Activated CD8-positive, alpha-beta memory T cell treated with anti-CD3 and anti-CD28 coated beads, Interleukin-2, amount 50 U/mL, for 48 hours (primary cell): ENCODE results near the gene ANKS1A.

ENCODE experiments used
- DNase-seq: peaks from one replicate; pipeline ENCODE4 v3.0.0-alpha.2; 2020

The ANKS1A gene

DNA sequence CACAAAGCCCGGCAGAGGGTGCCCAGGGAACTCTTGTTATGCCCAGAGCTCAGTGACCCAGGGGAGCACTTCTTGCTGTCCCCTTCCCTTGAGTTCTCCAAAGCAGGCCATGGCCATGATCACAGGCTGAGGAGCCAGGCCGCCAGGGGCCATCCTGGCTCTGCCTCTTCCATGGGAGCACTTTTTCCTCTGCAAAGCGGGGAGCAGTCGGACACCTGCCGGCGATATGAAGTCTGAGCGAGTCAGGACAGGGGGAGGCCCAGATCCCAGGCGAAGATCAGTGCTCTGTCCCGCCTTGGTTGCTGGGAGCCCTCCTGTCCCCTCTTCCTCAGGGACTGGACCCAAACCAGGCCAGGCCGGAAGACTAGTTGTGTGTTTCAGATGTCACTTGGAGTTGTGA lies 184.2 kb downstream of the ANKS1A start:
- DNase-seq = no peak

GRCh38 chr6:35073766-35074471 lies 184.9 kb downstream of the ANKS1A start:
- no peak for DNase-seq

DNA sequence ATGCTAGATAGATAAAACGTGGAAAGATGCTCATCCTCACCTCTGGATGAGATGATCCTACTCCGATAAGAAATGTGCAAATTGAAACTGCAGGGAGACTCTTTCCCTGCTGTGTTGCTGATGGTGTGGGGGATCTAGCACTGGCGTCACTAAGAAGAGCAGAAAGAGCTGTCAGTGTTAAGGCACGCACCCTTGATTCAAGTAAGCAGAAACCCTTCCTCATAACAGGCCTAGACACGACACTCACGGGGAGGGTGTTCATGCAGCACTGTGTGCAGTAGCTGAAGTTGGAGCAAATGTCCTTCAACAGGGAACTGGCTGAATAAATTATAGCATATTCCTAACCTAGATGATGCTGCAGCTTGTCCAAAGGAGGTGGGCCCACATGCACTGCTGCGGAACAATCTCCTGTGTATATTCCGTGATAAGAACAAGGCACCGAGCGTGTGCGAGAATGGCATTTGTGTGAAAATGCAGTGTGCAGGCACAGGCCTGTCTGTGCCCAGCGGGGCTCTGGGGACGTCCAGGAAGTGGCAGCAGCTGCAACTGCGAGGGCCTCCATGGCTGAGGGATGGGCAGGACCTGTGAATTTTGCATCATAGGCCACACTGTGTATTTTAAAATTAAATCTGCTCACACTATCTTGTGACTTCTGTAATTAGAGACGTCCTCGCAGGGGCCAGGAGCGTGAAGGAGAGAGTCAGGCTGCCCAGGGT lies 188.1 kb downstream of the ANKS1A start:
- DNase-seq = no peak

DNA sequence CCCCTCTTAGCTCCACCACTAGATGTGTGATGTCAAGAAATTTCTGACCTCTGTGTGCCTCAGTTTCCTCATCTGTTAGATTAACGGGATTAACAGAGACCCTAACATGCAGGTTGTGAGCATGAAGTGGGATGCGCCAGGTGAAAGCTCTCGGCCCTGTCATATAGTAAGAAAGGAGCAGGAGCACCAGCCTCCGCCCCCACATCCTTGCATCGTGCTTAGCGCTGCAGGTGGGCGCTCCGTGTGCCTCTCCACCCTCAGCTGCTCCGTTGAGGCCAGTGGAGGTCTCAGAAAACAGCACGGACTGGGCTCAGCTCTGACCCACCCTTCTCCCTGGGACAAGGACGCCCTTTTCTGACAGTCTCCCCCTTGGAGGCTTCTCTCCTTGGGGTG lies 188.7 kb downstream of the ANKS1A start:
- DNase-seq = no peak

- DNase-seq = no peak
Measured at GRCh38 chr6:35078226-35078850, 189.3 kb downstream of the ANKS1A start.

- DNase-seq = no peak
Measured at GRCh38 chr6:35078896-35079295, 189.8 kb downstream of the ANKS1A start.

- no peak for DNase-seq
Measured at GRCh38 chr6:35079311-35080000, 190.4 kb downstream of the ANKS1A start.

- DNase-seq = no peak
Measured at GRCh38 chr6:35080016-35080680, 191.1 kb downstream of the ANKS1A start.

- peak; percentile 32 for DNase-seq
Measured at GRCh38 chr6:35080821-35081425, 191.9 kb downstream of the ANKS1A start.

- peak; percentile 47 for DNase-seq
Measured at GRCh38 chr6:35081426-35081851, 192.4 kb downstream of the ANKS1A start.

DNA sequence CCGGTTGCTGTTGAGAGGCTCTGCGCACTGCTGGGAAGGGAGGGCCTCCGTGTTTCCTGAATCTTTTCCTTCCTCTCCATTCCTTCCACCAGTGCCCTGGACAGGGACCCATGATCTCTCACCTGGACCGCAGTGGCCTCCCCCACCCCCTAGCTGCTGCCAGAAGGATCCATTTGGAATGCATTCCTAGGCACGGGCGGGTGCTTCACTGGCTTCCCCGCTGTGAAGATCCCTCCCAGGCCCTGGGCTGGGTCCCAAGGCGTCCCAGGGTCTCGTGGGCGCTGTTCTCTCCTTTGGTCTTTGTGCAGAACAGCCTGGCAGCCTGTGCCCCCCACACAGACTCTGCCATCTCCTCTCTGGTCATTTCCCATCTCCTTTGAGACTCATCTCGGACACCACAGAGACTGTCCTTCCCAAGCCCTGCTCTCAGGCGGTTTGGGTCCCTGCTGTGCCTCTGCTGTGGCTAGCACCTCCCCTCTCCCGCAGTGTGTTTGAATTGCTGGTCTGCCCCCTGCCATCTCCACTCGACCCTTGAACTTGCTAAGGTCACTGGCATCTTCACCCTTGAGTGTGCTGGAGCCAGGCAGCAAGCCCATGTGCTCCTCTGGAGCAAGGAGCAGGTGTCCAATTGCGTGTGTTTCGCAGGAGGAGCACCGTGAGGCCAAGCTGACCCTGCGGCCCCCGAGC lies 193.1 kb downstream of the ANKS1A start:
- peak; percentile 18 for DNase-seq

- DNase-seq = peak; percentile 39
Measured at GRCh38 chr6:35082733-35083403, 193.8 kb downstream of the ANKS1A start.

- peak; percentile 32 for DNase-seq
Measured at GRCh38 chr6:35083507-35083906, 194.5 kb downstream of the ANKS1A start.

GRCh38 chr6:35084041-35084491 lies 195.0 kb downstream of the ANKS1A start:
- peak; percentile 28 for DNase-seq

GRCh38 chr6:35084511-35085203 lies 195.6 kb downstream of the ANKS1A start:
- peak; percentile 23 for DNase-seq

DNA sequence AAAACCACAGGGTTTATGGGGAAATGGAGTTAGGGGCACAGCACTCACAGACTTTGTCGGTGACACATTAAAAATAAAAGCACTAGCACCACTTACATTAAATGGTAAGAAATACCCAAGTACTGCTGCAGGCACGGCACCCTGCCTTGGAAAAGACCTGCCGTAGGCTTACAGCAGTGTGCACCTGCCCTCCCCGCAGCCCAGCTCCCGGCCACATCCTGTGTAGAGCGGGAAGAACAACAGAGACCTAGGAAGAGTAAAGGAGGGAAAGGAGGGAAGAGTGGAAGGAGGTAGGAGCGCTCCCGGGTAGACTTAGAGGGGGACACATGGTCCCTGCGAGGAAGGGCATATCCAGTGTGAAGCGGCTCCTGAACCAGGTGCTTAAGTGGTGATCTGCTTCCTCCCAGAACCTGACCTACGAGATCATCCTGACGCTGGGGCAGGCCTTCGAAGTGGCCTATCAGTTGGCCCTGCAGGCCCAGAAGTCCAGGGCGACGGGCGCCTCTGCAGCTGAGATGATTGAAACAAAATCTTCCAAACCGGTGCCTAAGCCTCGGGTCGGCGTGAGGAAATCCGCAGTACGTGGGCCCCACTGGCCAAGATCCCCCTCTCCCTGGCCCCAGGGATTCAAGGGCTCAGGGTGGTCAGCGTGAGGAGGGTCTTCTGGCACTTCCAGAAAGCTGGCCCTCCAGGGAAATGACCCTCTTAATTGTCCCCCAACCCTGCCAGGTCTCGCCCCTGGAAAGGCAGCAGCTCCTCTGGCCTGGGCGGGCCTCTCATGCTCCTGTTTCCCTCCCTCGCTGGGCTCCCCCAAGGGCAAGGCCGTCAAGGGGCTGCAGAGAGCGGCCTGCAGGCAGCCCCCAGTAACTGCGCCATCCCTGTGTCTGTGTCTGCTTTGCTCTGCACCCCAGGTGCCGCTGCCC lies 196.6 kb downstream of the ANKS1A start:
- DNase-seq = peak; percentile 28

DNA sequence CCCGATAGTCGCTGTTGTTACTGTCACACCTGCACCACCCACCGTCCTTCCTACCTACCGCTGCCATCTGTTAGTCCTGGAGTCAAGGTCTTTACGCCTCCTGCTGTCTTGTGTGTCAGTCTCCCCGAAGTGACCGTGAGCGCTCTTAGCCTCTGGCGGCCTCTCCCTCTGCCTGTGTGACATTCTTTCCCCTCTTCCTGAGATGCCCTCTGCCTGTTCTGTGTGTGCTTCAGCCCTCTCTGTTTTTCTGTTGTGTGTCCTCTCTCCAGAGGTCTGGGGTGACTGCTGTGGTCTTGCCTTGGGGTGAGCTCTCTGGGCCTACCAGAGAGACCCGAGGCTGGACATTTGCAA lies 197.2 kb downstream of the ANKS1A start:
- DNase-seq = no peak

DNA sequence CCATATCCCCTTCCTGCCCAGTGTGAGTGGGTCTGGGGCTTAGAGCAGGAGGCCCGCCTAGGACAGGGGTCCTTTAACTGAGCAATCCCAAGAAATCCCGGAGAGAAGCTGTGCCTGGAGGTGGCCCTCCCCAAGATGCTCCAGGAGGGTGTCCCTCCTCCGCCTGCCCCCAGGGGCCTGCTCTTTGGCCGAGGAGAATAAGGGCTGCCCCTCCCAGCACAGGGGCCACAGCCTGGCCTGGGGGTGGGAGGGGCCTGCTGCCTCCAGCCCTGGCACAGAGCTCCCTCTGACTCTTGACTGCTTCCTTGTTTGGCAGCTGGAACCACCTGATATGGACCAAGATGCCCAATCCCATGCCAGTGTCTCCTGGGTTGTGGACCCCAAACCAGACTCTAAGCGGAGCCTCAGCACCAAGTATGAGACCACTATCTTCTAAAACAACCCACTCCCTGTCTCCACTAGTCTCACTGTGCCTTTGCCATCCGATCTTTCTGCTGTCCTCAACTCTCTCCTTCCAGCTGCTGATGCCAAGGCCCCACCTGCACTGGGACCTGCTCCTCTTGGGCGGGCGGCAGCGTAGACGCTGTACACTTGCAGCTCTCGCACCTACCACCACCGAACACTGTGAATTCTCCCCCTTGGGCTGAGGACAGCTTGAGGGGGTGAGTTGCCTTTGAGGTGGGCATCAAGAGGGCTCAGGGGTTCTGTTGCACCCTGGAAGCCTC lies 197.7 kb downstream of the ANKS1A start:
- peak; percentile 30 for DNase-seq
